SK-N-MC (cell line): ENCODE results near the gene MTO1.

Source experiments
- EZH2 ChIP-seq: fragments of 200-600 bp; sonication (generic); IDR thresholded peaks from one replicate; pipeline ENCODE4 v1.6.1; 2017; ENCODE audit warnings: antibody characterized with exemption
- FOXP2 ChIP-seq: optimal IDR thresholded peaks from 2 replicates; pipeline ENCODE3; 2011; ENCODE audit warnings: mild to moderate bottlenecking, moderate library complexity; ENCODE audit not compliant: insufficient read depth; ENCODE audit errors: extremely low read length, control extremely low read depth
- POLR2AphosphoS5 ChIP-seq: IDR thresholded peaks from 2 replicates; pipeline ENCODE4 v1.6.1; 2012; ENCODE audit warnings: mild to moderate bottlenecking, low read depth, low read length, borderline replicate concordance

- TF ChIP-seq EZH2 (no peak), POLR2AphosphoS5 (no peak; the same call in 1 of the 2 replicates), FOXP2 (no peak)
Measured at GRCh38 chr6:73514746-73515110, 53.2 kb downstream of the MTO1 start.
